ENCODE results near the gene PCSK9. TPM values are rescaled to one million over a fixed set of nuclear protein-coding genes. Genes with fewer than 3 reads are reported as not detected.
A peak's percentile ranks its signal among the peaks of the same experiment; 100 is the strongest.
"Not testable (repeated sequence)": the region's sequence is repeated elsewhere in the genome, so short reads cannot be mapped to it uniquely, and the experiment has no call there.

Gene PCSK9
- total RNA-seq, 1 donor from 2014 or later = 0.07 TPM

- Mint-ChIP-seq H3K9me3 (no peaks in the 10 kb centered on the region), H3K36me3 (ENCODE audit: low read depth) (no peaks in the 10 kb centered on the region), H3K27ac (no peak overlapping the region), H3K27me3 (ENCODE audit: low read depth) (peaks cover 17% of the 10 kb centered on the region), H3K4me3 (ENCODE audit: low read depth) (no peak overlapping the region), H3K4me1 (ENCODE audit: low read depth) (no peaks in the 10 kb centered on the region)
- intact Hi-C loops (cut with micrococcal nuclease) = no loop called here
- no peak for DNase-seq (ENCODE audit: low spot score)
These were observed 23.4 kb upstream of the PCSK9 start for GRCh38 chr1:55015731-55016620.

DNA sequence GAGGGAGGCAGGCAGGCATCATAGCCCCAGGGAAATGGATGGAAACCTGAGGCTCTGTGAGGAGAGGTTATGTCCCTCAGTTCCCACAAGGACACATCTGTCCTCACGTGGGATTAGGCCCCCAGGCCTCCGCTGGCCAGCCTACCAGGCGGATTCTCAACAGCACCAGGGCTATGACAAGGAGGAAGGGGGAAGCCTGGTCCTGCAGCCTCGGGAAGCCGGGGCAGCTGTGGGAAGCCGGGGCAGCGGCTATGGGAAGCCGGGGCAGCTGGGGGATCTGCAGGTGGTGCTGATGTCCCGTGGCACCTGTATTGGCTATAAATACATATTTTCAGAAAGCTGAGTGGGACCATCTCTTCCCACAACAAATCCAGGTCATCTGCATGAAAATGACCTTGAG, 21.0 kb upstream of the PCSK9 start:
- Mint-ChIP-seq H3K27ac (no peak overlapping the region), H3K9me3 (no peaks in the 10 kb centered on the region)

DNA sequence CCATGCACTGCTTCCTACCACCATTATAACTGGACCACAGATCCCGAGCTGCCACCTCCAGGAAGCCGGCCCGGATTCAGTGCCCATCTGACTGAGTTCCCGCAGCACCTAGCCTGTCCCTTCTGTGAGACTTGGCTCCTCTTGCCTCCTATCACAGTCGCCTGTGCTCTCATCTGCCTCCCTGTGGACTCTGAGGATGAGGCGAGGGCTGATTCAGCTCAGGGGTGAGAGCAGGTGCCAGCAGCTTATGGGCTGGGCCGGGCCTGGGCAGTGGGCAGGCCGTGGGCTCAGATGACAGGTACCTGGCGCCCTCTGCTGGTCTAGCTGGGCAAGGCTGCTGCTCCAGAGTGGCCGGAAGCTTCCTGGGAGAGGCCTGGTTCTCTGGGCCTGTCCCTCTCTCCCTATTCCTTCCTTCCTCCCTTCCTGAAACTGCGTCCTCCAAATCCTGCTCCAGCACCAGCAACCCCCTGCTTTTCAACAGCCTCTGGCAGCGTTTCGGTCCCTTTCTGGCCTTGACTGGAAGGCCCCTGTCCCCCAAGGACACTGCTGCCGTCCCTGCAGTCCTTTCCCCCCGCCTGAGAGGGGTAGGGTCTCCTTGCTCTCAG, 17.3 kb upstream of the PCSK9 start:
- H3K4me1 Mint-ChIP-seq (ENCODE audit: low read depth) = peaks cover 2% of the 10 kb centered on the region
- no peak overlapping the region for H3K27ac Mint-ChIP-seq

More for the DNA sequence above, 21.0 kb upstream of the PCSK9 start:
- H3K4me1 Mint-ChIP-seq (ENCODE audit: low read depth) = no peaks in the 10 kb centered on the region
- no peaks in the 10 kb centered on the region for H3K36me3 Mint-ChIP-seq (ENCODE audit: low read depth)
- H3K27me3 Mint-ChIP-seq (ENCODE audit: low read depth) = peaks cover 17% of the 10 kb centered on the region
- no peak for DNase-seq (ENCODE audit: low spot score)
- intact Hi-C loops (cut with micrococcal nuclease) = no loop called here
- no peak overlapping the region for H3K4me3 Mint-ChIP-seq (ENCODE audit: low read depth)

DNA sequence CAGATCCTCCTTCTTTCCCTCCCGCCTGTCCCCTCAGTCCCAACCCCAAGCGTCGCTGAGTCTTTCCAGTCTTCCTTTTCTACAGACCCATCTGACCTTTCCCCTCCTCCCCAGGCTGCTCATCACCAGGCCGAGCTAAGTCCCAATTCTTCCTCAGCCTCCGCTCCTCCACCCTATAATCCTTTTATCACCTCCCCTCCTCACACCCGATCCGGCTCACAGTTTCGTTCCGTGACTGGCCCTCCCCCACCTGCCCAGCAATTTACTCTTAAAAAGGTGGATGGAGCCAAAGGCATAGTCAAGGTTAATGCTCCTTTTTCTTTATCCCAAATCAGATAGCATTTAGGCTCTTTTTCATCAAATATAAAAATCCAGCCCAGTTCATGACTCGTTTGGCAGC, 15.2 kb upstream of the PCSK9 start:
- H3K27ac Mint-ChIP-seq; H3K4me1 Mint-ChIP-seq (ENCODE audit: low read depth); H3K4me3 Mint-ChIP-seq (ENCODE audit: low read depth); intact Hi-C loops (cut with micrococcal nuclease); H3K36me3 Mint-ChIP-seq (ENCODE audit: low read depth); DNase-seq (ENCODE audit: low spot score); H3K27me3 Mint-ChIP-seq (ENCODE audit: low read depth); H3K9me3 Mint-ChIP-seq: not testable (repeated sequence)

More for the DNA sequence above, 17.3 kb upstream of the PCSK9 start:
- Mint-ChIP-seq H3K9me3 (no peaks in the 10 kb centered on the region), H3K36me3 (ENCODE audit: low read depth) (no peaks in the 10 kb centered on the region), H3K27me3 (ENCODE audit: low read depth) (peaks cover 3% of the 10 kb centered on the region), H3K4me3 (ENCODE audit: low read depth) (no peak overlapping the region)
- peak; percentile 45 for DNase-seq (ENCODE audit: low spot score)
- intact Hi-C loops (cut with micrococcal nuclease) = loop anchor here (1.0 to 2.0 kb wide), 2 partner anchors 71 to 77 kb away; no protein-coding TSS in a partner anchor

DNA sequence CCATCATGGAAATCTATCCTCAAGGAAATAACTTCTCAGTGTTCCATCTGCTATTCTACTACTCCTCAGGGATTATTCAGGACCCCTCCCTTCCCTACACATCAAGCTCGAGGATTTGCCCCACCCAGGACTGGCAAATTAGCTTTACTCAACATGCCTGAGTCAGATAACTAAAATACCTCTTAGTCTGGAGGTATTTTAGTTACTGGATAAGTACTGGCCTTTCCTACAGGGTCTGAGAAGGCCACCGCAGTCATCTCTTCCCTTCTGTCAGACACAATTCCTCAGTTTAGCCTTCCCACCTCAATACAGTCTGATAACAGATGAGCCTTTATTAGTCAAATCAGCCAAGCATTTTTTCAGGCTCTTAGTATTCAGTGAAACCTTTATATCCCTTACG, 12.7 kb upstream of the PCSK9 start:
- intact Hi-C loops (cut with micrococcal nuclease); H3K27me3 Mint-ChIP-seq (ENCODE audit: low read depth); H3K9me3 Mint-ChIP-seq; H3K27ac Mint-ChIP-seq; H3K4me3 Mint-ChIP-seq (ENCODE audit: low read depth); DNase-seq (ENCODE audit: low spot score); H3K36me3 Mint-ChIP-seq (ENCODE audit: low read depth); H3K4me1 Mint-ChIP-seq (ENCODE audit: low read depth): not testable (repeated sequence)

- intact Hi-C loops (cut with micrococcal nuclease); H3K9me3 Mint-ChIP-seq; DNase-seq (ENCODE audit: low spot score); H3K36me3 Mint-ChIP-seq (ENCODE audit: low read depth); H3K27ac Mint-ChIP-seq; H3K4me3 Mint-ChIP-seq (ENCODE audit: low read depth); H3K4me1 Mint-ChIP-seq (ENCODE audit: low read depth): not testable (repeated sequence)
- peaks cover 21% of the 10 kb centered on the region for H3K27me3 Mint-ChIP-seq (ENCODE audit: low read depth)
These were observed 8.2 kb upstream of the PCSK9 start for GRCh38 chr1:55031098-55031497.

DNA sequence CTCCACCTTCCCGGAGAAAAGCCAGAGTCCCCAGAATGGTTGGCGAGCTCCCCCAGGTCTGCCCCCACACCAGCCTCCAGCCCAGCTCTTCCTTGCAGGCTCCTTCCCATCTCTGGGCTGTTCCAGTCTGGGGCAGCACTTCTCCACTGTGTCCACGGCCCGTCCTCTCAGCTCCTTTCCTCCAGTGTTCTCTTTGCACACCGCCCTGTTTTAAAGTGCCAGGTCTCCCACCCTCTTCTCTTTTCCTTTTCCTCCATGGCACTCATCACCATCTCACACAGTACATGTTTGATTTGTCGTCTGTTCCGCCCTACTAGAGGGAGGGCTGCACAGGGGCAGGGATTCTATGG, 6.1 kb upstream of the PCSK9 start:
- Mint-ChIP-seq H3K27me3 (ENCODE audit: low read depth) (peaks cover 39% of the 10 kb centered on the region), H3K4me1 (ENCODE audit: low read depth) (no peaks in the 10 kb centered on the region), H3K9me3 (no peaks in the 10 kb centered on the region), H3K27ac (no peak overlapping the region), H3K4me3 (ENCODE audit: low read depth) (no peak overlapping the region), H3K36me3 (ENCODE audit: low read depth) (no peaks in the 10 kb centered on the region)
- intact Hi-C loops (cut with micrococcal nuclease) = no loop called here
- DNase-seq (ENCODE audit: low spot score) = no peak

- no peaks in the 10 kb centered on the region for H3K9me3 Mint-ChIP-seq
- no peak for DNase-seq (ENCODE audit: low spot score)
- intact Hi-C loops (cut with micrococcal nuclease) = no loop called here
- no peaks in the 10 kb centered on the region for H3K36me3 Mint-ChIP-seq (ENCODE audit: low read depth)
- H3K27me3 Mint-ChIP-seq (ENCODE audit: low read depth) = peaks cover 51% of the 10 kb centered on the region
- no peak overlapping the region for H3K27ac Mint-ChIP-seq
- H3K4me1 Mint-ChIP-seq (ENCODE audit: low read depth) = no peaks in the 10 kb centered on the region
- H3K4me3 Mint-ChIP-seq (ENCODE audit: low read depth) = no peak overlapping the region
These were observed 4.7 kb upstream of the PCSK9 start for GRCh38 chr1:55034476-55035133.

DNA sequence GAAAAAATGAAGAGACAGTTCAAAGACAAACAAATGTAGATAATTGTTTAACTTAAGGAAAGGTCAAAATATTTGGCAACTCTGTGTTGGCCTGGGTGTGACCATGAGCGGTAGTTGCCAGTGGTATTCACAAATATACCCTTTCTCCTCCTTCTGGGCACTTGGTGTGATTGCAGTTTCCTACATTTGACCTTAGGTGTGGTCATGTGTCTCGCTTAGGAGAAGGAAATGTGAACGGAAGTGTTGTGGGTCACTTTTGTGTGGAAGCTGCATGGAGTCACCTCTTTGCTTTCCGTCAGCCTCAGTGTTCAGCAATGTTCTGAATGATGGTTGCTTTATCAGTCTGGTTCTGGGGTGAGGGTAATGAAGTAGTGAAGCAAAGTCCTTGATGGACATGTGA, 3.4 kb upstream of the PCSK9 start:
- DNase-seq (ENCODE audit: low spot score) = no peak
- intact Hi-C loops (cut with micrococcal nuclease) = no loop called here
- Mint-ChIP-seq H3K9me3 (no peaks in the 10 kb centered on the region), H3K27ac (no peak overlapping the region), H3K36me3 (ENCODE audit: low read depth) (no peaks in the 10 kb centered on the region), H3K4me3 (ENCODE audit: low read depth) (no peak overlapping the region), H3K4me1 (ENCODE audit: low read depth) (peaks cover 3% of the 10 kb centered on the region), H3K27me3 (ENCODE audit: low read depth) (peaks cover 62% of the 10 kb centered on the region)

DNA sequence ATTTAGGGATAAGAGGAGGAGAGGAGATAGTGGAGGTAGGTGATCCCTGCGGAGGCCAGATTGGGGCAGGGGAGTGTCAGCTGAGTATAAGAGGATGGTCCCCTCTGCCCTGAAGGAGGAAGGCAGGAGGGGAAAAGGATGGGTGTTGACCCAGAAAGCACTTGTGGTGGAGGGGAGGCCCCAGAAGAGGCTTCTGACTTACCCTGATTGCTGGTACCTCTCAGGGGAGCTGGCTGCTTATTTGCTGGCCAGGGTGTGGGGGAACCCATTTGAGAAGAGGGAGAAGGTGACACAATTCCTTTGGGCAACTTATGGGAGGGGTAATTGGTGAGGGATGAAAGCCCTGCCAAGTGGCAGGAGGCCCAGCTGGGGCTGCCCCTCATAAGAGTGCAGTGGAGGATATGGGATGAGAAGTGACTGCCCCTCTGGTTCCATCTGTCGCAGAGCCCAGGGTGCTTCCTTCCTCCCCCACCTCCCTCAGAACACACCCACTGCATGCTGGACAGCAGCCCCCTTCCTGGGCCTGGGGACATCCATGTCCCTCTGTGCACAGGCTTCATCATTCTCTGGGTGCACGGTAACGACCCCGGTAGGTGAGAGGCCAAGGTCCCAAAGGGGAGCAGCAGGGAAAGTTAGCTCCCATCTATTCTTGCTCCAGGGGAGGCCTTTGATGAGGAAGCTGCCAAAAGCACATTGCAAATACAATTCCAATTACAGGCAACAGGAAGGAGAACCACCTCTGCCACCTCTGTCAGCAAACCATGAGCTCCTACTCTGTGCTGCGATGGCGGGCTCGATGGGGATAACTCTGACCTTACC, 1.4 kb upstream of the PCSK9 start:
- Mint-ChIP-seq H3K9me3 (no peaks in the 10 kb centered on the region), H3K27me3 (ENCODE audit: low read depth) (peaks cover 73% of the 10 kb centered on the region), H3K36me3 (ENCODE audit: low read depth) (no peaks in the 10 kb centered on the region), H3K4me1 (ENCODE audit: low read depth) (peaks cover 3% of the 10 kb centered on the region), H3K4me3 (ENCODE audit: low read depth) (no peak overlapping the region), H3K27ac (no peak overlapping the region)
- no peak for DNase-seq (ENCODE audit: low spot score)
- intact Hi-C loops (cut with micrococcal nuclease) = no loop called here

- no peak for DNase-seq (ENCODE audit: low spot score)
- intact Hi-C loops (cut with micrococcal nuclease) = no loop called here
- H3K4me1 Mint-ChIP-seq (ENCODE audit: low read depth) = peaks cover 3% of the 10 kb centered on the region
- no peaks in the 10 kb centered on the region for H3K9me3 Mint-ChIP-seq
- no peak overlapping the region for H3K4me3 Mint-ChIP-seq (ENCODE audit: low read depth)
- H3K27me3 Mint-ChIP-seq (ENCODE audit: low read depth) = peaks cover 71% of the 10 kb centered on the region
- no peaks in the 10 kb centered on the region for H3K36me3 Mint-ChIP-seq (ENCODE audit: low read depth)
- no peak overlapping the region for H3K27ac Mint-ChIP-seq
These were observed 853 bp upstream of the PCSK9 start for GRCh38 chr1:55038552-55038838.

DNA sequence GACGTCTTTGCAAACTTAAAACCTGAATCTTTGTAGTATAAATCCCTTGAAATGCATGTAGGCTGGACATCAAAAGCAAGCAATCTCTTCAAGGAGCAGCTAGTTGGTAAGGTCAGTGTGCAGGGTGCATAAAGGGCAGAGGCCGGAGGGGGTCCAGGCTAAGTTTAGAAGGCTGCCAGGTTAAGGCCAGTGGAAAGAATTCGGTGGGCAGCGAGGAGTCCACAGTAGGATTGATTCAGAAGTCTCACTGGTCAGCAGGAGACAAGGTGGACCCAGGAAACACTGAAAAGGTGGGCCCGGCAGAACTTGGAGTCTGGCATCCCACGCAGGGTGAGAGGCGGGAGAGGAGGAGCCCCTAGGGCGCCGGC, 390 bp upstream of the PCSK9 start:
- no peaks in the 10 kb centered on the region for H3K36me3 Mint-ChIP-seq (ENCODE audit: low read depth)
- H3K27ac Mint-ChIP-seq = no peak overlapping the region
- intact Hi-C loops (cut with micrococcal nuclease) = no loop called here
- peaks cover 3% of the 10 kb centered on the region for H3K4me1 Mint-ChIP-seq (ENCODE audit: low read depth)
- peaks cover 70% of the 10 kb centered on the region for H3K27me3 Mint-ChIP-seq (ENCODE audit: low read depth)
- no peak for DNase-seq (ENCODE audit: low spot score)
- H3K9me3 Mint-ChIP-seq = no peaks in the 10 kb centered on the region
- no peak overlapping the region for H3K4me3 Mint-ChIP-seq (ENCODE audit: low read depth)

All from activated T-helper 2 cell treated with anti-CD3 and anti-CD28 coated beads, Interferon-gamma antibody, Interleukin-2, Interleukin-4, amounts not matched to agents 10 μg/mL and 5 μg/mL and 100 μg/mL, durations not matched to agents 14 hours and 24 hours and 36 hours (primary cell).